K562 (cell line): ENCODE measurements around the gene ARMCX5.

Experiments used
- BDP1 ChIP-seq: IDR thresholded peaks from 3 replicates; pipeline ENCODE4 v1.6.1; 2011; ENCODE audit not compliant: insufficient read length, insufficient read depth
- CSDE1 ChIP-seq, 2 experiments: fragments of 450-650 bp; IDR thresholded peaks; 2 replicates each; pipeline ENCODE4 v1.6.1; 2016; ENCODE audit warnings: mild to moderate bottlenecking in 1 of 2
- FOXP1 ChIP-seq: sonication (generic); formaldehyde crosslinking; IDR thresholded peaks from 2 replicates; pipeline ENCODE4 v1.8.0; 2022; ENCODE audit warnings: mild to moderate bottlenecking, missing genetic modification reagents
- NCOA1 ChIP-seq: fragments of 450-650 bp; IDR thresholded peaks from 2 replicates; pipeline ENCODE4 v1.6.1; 2016; ENCODE audit warnings: low read depth
- POLR2AphosphoS2 ChIP-seq: IDR thresholded peaks from 2 replicates; pipeline ENCODE4 v1.6.1; 2012; ENCODE audit warnings: low read length, improper control_type of control experiment
- TAF1 ChIP-seq: IDR thresholded peaks from 2 replicates; pipeline ENCODE4 v1.6.1; 2011; ENCODE audit warnings: mild to moderate bottlenecking, low read length, moderate library complexity; ENCODE audit not compliant: insufficient read depth, control insufficient read depth, severe bottlenecking; ENCODE audit errors: extremely low read depth
- USF2 ChIP-seq: sonication (generic); formaldehyde crosslinking; IDR thresholded peaks from 2 replicates; pipeline ENCODE4 v1.5.0; 2020; ENCODE audit warnings: missing genetic modification reagents
- ZBTB34 ChIP-seq: fragments of 250-450 bp; sonication (Bioruptor Pico); IDR thresholded peaks from 2 replicates; pipeline ENCODE4 v1.8.0; 2021; ENCODE audit warnings: mild to moderate bottlenecking, moderate library complexity
- ZNF143 ChIP-seq: sonication (generic); formaldehyde crosslinking; IDR thresholded peaks from 2 replicates; pipeline ENCODE4 v1.9.0; 2022; ENCODE audit warnings: mild to moderate bottlenecking, missing genetic modification reagents
- ZNF407 ChIP-seq: fragments of 450-650 bp; IDR thresholded peaks from 2 replicates; pipeline ENCODE4 v1.6.1; 2016; ENCODE audit warnings: low read depth
- TF ChIP-seq, protein P1 (sequence below): sonication (generic); formaldehyde crosslinking; IDR thresholded peaks from 2 replicates; pipeline ENCODE4 v1.8.0; 2022; ENCODE audit warnings: missing genetic modification reagents, mild to moderate bottlenecking, borderline replicate concordance
- TF ChIP-seq, protein P2 (sequence below): fragments of 200-800 bp; sonication (Bioruptor generic); IDR thresholded peaks from 2 replicates; pipeline ENCODE4 v1.6.1; 2016; ENCODE audit warnings: missing genetic modification characterization, missing compliant biosample characterization

DNA sequence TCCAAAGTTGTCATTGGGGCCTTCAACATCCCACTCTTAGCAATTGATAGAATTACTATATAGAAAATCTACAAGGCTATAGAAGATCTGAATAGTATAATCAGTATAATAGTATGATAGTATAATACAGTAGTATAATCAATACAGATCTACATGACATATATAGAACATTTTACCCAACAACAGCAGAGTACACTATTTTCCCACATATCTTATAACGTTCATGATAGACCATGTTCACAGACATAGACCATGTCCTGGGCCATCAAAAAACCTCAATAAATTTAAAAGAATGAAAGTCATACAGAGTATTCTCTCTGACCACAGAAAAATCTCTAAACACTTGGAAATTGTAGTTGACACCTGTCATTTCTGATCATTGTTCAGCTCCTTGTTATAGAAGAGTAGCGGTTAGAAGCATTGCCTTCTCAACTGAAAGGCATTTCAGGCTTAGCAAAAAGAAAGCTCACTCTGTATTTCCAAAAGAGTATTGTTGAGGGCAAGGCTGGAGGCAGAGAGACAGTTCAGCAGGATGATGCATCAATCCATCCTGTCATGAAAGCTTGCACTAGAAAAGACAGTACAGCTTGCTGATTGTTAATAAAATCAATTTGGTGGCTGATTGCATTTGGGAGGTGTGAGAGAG lies 38.8 kb upstream of the ARMCX5 start:
- TF ChIP-seq ZNF143 (CRISPR knock-in tag) (no peak), POLR2AphosphoS2 (no peak), CSDE1 (IDR thresholded peaks at IDR 0.05) (no peak), USF2 (CRISPR knock-in tag) (no peak), FOXP1 (CRISPR knock-in tag) (no peak), ZNF407 (no peak), NCOA1 (no peak), TAF1 (no peak), BDP1 (no peak), ZBTB34 (CRISPR knock-in tag) (no peak)
- TF ChIP-seq, protein P1, sequence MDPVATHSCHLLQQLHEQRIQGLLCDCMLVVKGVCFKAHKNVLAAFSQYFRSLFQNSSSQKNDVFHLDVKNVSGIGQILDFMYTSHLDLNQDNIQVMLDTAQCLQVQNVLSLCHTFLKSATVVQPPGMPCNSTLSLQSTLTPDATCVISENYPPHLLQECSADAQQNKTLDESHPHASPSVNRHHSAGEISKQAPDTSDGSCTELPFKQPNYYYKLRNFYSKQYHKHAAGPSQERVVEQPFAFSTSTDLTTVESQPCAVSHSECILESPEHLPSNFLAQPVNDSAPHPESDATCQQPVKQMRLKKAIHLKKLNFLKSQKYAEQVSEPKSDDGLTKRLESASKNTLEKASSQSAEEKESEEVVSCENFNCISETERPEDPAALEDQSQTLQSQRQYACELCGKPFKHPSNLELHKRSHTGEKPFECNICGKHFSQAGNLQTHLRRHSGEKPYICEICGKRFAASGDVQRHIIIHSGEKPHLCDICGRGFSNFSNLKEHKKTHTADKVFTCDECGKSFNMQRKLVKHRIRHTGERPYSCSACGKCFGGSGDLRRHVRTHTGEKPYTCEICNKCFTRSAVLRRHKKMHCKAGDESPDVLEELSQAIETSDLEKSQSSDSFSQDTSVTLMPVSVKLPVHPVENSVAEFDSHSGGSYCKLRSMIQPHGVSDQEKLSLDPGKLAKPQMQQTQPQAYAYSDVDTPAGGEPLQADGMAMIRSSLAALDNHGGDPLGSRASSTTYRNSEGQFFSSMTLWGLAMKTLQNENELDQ = no peak
- TF ChIP-seq, protein P2, sequence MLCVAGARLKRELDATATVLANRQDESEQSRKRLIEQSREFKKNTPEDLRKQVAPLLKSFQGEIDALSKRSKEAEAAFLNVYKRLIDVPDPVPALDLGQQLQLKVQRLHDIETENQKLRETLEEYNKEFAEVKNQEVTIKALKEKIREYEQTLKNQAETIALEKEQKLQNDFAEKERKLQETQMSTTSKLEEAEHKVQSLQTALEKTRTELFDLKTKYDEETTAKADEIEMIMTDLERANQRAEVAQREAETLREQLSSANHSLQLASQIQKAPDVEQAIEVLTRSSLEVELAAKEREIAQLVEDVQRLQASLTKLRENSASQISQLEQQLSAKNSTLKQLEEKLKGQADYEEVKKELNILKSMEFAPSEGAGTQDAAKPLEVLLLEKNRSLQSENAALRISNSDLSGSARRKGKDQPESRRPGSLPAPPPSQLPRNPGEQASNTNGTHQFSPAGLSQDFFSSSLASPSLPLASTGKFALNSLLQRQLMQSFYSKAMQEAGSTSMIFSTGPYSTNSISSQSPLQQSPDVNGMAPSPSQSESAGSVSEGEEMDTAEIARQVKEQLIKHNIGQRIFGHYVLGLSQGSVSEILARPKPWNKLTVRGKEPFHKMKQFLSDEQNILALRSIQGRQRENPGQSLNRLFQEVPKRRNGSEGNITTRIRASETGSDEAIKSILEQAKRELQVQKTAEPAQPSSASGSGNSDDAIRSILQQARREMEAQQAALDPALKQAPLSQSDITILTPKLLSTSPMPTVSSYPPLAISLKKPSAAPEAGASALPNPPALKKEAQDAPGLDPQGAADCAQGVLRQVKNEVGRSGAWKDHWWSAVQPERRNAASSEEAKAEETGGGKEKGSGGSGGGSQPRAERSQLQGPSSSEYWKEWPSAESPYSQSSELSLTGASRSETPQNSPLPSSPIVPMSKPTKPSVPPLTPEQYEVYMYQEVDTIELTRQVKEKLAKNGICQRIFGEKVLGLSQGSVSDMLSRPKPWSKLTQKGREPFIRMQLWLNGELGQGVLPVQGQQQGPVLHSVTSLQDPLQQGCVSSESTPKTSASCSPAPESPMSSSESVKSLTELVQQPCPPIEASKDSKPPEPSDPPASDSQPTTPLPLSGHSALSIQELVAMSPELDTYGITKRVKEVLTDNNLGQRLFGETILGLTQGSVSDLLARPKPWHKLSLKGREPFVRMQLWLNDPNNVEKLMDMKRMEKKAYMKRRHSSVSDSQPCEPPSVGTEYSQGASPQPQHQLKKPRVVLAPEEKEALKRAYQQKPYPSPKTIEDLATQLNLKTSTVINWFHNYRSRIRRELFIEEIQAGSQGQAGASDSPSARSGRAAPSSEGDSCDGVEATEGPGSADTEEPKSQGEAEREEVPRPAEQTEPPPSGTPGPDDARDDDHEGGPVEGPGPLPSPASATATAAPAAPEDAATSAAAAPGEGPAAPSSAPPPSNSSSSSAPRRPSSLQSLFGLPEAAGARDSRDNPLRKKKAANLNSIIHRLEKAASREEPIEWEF = no peak
